A673 (cell line): ENCODE measurements around the gene BRMS1L.

Experiments used
- EZH2 ChIP-seq: fragments of 200-600 bp; sonication (generic); IDR thresholded peaks from 2 replicates; pipeline ENCODE4 v1.6.1; 2017; ENCODE audit warnings: borderline replicate concordance, low read depth, mild to moderate bottlenecking, mixed read lengths, antibody characterized with exemption, low read length; ENCODE audit not compliant: poor library complexity, severe bottlenecking
- TF ChIP-seq, protein P1 (sequence below): fragments of 300-800, 200-600 bp; sonication (generic); conservative IDR thresholded peaks from 2 replicates; pipeline ENCODE4 v1.5.1; 2017; ENCODE audit warnings: low read depth, mild to moderate bottlenecking, antibody characterized with exemption, low read length, moderate library complexity, mixed read lengths

DNA sequence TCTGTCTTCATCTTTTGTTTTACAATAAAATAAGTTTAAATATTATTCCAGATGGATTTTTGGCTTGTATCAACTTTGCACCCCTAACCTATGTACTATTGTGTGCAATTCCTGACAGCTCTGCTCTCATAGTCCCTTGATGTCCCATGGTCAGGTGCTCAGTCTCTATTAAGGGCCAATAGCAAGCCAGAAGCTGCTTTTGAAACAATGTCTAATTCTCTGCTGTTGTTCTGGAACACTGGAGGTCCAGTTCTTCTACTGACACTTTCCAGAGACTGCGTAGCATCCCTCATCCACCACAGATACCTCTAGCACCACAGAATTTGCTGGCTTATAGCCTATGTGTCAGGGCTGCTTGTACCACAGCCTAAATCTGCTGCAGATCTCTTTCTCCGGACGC is 74.6 kb downstream of the BRMS1L start:
- TF ChIP-seq, protein P1, sequence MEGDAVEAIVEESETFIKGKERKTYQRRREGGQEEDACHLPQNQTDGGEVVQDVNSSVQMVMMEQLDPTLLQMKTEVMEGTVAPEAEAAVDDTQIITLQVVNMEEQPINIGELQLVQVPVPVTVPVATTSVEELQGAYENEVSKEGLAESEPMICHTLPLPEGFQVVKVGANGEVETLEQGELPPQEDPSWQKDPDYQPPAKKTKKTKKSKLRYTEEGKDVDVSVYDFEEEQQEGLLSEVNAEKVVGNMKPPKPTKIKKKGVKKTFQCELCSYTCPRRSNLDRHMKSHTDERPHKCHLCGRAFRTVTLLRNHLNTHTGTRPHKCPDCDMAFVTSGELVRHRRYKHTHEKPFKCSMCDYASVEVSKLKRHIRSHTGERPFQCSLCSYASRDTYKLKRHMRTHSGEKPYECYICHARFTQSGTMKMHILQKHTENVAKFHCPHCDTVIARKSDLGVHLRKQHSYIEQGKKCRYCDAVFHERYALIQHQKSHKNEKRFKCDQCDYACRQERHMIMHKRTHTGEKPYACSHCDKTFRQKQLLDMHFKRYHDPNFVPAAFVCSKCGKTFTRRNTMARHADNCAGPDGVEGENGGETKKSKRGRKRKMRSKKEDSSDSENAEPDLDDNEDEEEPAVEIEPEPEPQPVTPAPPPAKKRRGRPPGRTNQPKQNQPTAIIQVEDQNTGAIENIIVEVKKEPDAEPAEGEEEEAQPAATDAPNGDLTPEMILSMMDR: no peak
- no peak for TF ChIP-seq EZH2
